Lower leg skin (tissue), 4 donors: ENCODE measurements around the gene HSP90AA1. TPM values are rescaled to one million over a fixed set of nuclear protein-coding genes. Genes with fewer than 3 reads are reported as not detected.
A peak's percentile ranks its signal among the peaks of the same experiment; 100 is the strongest.
"Not testable (repeated sequence)": the region's sequence is repeated elsewhere in the genome, so short reads cannot be mapped to it uniquely, and the experiment has no call there.

ENCODE experiments used
- DNase-seq, 2 donors: peaks; one replicate each; pipeline ENCODE4 v3.0.0-alpha.2; 2019; ENCODE audit warnings: low spot score in 2 of 2
- H3K4me3 ChIP-seq: fragments of 200-600 bp; sonication (generic); 2 replicates; pipeline ENCODE4 v1.5.1; 2017; ENCODE audit warnings: mild to moderate bottlenecking, low read depth; ENCODE audit not compliant: poor library complexity, severe bottlenecking
- POLR2A ChIP-seq, 2 donors: fragments of 450-650 bp; IDR thresholded peaks; one replicate each; pipeline ENCODE4 v1.6.1; 2016 to 2017; ENCODE audit warnings: antibody characterized with exemption in 2 of 2, mild to moderate bottlenecking in 1 of 2, moderate library complexity in 1 of 2
- WGBS, 2 donors: methylation state at CpG; one replicate each; pipeline ENCODE4 v1.1.5; 2018; 5-methylcytosine and 5-hydroxymethylcytosine counted together
- intact Hi-C: fragments of 100-400 bp; cut with DNase I; formaldehyde crosslinking; loops from one replicate; pipeline ENCODE4 v1.15.0; 2023; ENCODE audit warnings: low total_unique reads
- total RNA-seq, 4 donors: library from RNA; depleted of rRNA; stranded (reverse); fragments of >200 nt; gene quantifications; one replicate each; pipeline ENCODE4 v1.1.0, GENCODE V29; 2016
- TF ChIP-seq, protein P1 (sequence below), 3 donors: fragments of 450-650 bp; IDR thresholded peaks; one replicate each; pipeline ENCODE4 v1.5.1; 2016; ENCODE audit warnings: antibody characterized with exemption in 3 of 3, mild to moderate bottlenecking in 3 of 3, moderate library complexity in 2 of 3

The HSP90AA1 gene
- 100 to 1,000 TPM; 196 to 301 (median 255) TPM for total RNA-seq

DNA sequence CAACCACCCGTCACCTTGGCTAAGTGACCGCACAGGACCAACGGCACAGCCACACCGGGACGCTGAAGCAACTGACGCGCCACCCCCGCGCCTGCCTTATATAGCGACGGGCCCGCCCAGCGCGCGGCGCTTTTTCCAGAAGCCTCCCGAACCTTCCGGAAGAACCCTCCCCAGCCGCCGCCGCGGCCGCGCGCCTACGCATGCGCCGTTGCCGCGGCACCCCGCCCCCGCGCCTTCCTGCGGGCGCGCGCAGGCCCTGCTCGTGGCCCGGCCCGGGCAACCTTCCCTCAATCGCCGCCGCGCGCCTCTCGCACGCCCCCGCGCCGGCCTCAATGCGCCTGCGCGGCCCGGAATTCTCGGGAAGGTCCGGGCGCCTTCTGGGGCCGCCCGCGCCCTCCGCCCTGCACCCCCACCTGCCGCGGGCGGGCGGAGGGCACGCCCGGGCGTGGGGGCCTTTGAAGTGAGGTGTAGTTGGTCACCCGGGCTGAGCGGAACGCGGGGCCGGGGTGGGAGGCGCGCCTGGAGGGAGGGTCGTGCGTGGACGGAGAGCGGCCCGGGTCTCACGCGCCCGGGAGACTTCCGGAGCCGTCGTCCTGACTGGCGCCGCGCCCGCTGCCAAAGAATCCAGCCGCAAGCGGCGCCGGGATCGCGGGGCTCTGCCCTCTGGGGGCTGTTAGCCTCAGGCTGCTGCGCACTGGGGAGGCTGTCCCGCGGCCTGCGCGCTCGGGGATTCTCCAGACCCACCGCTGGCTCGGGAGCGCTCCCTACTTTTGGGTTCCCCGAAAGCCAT, at the start of gene HSP90AA1:
Gene HSP90AA1 (minus strand): TSS at position 73 of the 790 bp plus-strand sequence. CDS start 666 bp downstream, outside the sequence.
- DNase-seq: peak; percentile 92 to 99
- TF ChIP-seq, protein P1, sequence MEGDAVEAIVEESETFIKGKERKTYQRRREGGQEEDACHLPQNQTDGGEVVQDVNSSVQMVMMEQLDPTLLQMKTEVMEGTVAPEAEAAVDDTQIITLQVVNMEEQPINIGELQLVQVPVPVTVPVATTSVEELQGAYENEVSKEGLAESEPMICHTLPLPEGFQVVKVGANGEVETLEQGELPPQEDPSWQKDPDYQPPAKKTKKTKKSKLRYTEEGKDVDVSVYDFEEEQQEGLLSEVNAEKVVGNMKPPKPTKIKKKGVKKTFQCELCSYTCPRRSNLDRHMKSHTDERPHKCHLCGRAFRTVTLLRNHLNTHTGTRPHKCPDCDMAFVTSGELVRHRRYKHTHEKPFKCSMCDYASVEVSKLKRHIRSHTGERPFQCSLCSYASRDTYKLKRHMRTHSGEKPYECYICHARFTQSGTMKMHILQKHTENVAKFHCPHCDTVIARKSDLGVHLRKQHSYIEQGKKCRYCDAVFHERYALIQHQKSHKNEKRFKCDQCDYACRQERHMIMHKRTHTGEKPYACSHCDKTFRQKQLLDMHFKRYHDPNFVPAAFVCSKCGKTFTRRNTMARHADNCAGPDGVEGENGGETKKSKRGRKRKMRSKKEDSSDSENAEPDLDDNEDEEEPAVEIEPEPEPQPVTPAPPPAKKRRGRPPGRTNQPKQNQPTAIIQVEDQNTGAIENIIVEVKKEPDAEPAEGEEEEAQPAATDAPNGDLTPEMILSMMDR (IDR thresholded peaks at IDR 0.05): no peak
- peak in 1 of 2 donors; percentile 93 for TF ChIP-seq POLR2A (IDR thresholded peaks at IDR 0.05)
- WGBS, 2 donors: 0% methylated on average over 27 to 50 of the region's 106 CpGs
- intact Hi-C loops: no loop called here
- peak within 1 kb of the TSS; percentile 68 for H3K4me3 ChIP-seq

DNA sequence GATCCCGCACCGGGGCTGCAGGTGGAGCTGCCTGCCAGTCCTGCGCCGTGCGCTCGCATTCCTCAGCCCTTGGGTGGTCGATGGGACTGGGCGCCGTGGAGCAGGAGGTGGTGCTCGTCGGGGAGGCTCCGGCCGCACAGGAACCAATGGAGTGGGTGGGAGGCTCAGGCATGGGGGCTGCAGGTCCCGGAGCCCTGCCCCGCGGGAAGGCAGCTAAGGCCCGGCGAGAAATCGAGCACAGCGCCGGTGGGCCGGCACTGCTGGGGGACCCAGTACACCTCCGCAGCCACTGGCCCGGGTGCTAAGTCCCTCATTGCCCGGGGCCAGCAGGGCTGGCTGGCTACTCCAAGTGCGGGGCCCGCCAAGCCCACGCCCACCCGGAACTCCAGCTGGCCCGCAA, 48.6 kb upstream of the HSP90AA1 start:
- WGBS, 2 donors: 96 to 97% methylated on average over 7 to 24 of the region's 30 CpGs
- H3K4me3 ChIP-seq, intact Hi-C loops, DNase-seq: not testable (repeated sequence)

DNA sequence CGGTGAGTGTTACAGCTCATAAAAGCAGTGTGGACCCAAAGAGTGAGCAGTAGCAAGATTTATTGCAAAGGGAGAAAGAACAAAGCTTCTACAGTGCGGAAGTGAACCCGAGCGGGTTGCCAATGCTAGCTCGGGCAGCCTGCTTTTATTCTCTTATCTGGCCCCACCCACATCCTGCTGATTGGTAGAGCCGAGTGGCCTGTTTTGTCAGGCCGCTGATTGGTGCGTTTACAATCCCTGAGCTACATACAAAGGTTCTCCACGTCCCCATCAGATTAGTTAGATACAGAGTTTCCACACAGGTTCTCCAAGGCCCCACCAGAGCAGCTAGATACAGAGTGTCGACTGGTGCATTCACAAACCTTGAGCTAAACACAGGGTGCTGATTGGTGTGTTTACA, 47.9 kb upstream of the HSP90AA1 start:
- H3K4me3 ChIP-seq, DNase-seq, intact Hi-C loops: not testable (repeated sequence)
- WGBS, 2 donors: 90 to 94% methylated on average over 10 of the region's 10 CpGs

DNA sequence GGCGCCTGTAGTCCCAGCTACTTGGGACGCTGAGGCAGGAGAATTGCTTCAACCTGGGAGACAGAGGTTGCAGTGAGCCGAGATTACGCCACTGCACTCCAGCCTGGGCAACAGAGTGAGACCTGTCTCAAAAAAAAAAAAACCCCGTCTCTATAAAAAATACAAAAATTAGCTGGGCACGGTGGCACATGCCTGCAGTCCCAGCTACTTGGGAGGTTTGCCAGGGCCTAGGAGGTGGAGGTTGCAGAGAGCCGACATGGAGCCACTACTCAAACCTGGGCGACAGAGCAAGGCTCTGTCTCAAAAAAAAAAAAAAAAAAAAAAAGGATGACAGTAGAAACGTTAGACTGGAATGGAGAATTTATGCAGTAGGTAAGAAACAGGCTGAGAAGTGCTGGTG, 47.2 kb upstream of the HSP90AA1 start:
- intact Hi-C loops: not testable (repeated sequence)

DNA sequence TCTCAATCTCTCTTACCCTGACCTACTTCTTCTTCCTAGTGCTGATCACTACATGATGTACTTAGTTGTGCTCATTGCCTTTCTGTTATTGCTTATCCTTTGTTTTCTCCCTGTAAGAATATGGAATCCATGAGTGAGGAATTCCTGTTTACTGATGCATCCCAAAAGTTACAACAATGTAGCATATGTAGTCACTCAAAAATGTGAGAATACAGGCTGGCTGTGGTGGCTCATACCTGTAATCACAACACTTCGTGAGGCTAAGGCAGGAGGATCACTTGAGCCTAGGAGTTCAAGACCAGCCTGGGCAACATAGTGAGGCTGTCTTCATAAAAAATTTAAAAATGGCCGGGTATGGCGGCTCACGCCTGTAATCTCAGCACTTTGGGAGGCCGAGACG, 44.9 kb upstream of the HSP90AA1 start:
- no peak for DNase-seq
- H3K4me3 ChIP-seq: no peak overlapping the region
- WGBS, 2 donors: 78 to 85% methylated on average over 6 of the region's 6 CpGs
- intact Hi-C loops: no loop called here
- no peak for TF ChIP-seq POLR2A (IDR thresholded peaks at IDR 0.05)
- TF ChIP-seq, protein P1 (IDR thresholded peaks at IDR 0.05): no peak

More for the DNA sequence above, 47.2 kb upstream of the HSP90AA1 start:
- not testable (repeated sequence) for DNase-seq, H3K4me3 ChIP-seq
- 87% methylated on average over 9 of the region's 9 CpGs for WGBS, 2 donors

DNA sequence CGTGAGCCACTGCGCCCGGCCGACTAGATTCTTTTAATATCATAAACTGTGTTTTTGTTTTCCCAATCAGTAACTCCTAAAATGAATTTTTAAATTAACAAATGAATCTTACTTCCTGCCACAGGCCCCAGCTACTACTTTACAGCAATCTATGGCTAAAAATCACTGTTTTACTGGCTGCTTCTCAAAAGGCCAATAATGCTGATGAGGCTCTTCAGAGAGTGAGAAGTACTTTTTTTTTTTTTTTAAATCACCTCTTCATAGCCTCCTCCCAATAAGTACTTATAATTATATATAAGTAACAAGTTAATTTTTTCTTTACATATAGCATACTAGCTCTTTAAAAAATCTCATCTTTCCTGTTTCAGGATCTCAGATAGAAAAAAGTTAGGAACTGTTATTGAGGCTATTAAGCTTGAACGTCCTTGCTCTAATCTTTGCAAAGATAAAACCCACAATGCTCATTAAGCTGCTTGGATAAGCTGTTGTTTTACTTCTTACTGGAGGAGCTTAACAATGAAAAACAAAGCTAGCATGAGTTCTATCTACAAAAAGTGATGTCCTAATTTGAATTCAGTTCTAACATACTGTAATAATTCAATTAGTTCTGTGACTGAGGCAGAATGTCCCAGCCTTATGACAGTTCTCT, 40.1 kb upstream of the HSP90AA1 start:
- TF ChIP-seq POLR2A (IDR thresholded peaks at IDR 0.05): no peak
- TF ChIP-seq, protein P1 (IDR thresholded peaks at IDR 0.05): no peak
- 84 to 87% methylated on average over 5 of the region's 5 CpGs for WGBS, 2 donors
- DNase-seq: no peak
- H3K4me3 ChIP-seq: no peak overlapping the region
- intact Hi-C loops: no loop called here

DNA sequence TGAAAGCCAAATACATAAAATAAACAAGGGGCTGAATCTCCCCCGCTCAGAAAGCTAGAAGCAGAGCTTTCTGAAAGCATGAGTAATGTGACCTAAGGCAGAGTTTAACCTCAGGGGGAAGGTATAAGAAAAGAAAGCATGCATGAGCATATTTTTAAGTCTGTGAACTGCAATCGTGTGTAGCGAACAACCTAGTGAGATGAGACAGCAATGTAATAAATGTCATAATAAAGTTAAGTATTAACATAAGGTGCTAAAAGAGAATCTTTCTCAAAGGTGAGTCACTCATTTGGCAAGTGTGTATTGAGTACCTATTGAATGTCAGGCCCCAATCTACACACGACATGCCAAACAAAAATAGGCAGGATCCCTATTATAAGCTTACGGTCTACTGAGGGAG, 38.7 kb upstream of the HSP90AA1 start:
- no peak overlapping the region for H3K4me3 ChIP-seq
- 51 to 55% methylated on average over 5 of the region's 5 CpGs for WGBS, 2 donors
- intact Hi-C loops: no loop called here
- TF ChIP-seq, protein P1 (IDR thresholded peaks at IDR 0.05): no peak
- no peak for TF ChIP-seq POLR2A (IDR thresholded peaks at IDR 0.05)
- no peak for DNase-seq
